Measurements from ENCODE around the gene DMBX1. TPM values are rescaled to one million over a fixed set of nuclear protein-coding genes. Genes with fewer than 3 reads are reported as not detected.

Gene DMBX1
- total RNA-seq, 1 donor from 2014 or later, result not detected

- DNase-seq, result no peak
Measured at GRCh38 chr1:46459315-46459714, 30.3 kb upstream of the DMBX1 start.

GRCh38 chr1:46461017-46461808 is 28.4 kb upstream of the DMBX1 start:
- no peak for DNase-seq

GRCh38 chr1:46461809-46462448 is 27.7 kb upstream of the DMBX1 start:
- no peak for DNase-seq

- no peak for DNase-seq
Measured at GRCh38 chr1:46464013-46464548, 25.6 kb upstream of the DMBX1 start.

- no peak for DNase-seq
Measured at GRCh38 chr1:46464915-46465314, 24.7 kb upstream of the DMBX1 start.

GRCh38 chr1:46465981-46466476 is 23.6 kb upstream of the DMBX1 start:
- DNase-seq, result no peak

GRCh38 chr1:46466477-46467182 is 23.0 kb upstream of the DMBX1 start:
- DNase-seq, result peak; percentile 41

- DNase-seq, result no peak
Measured at GRCh38 chr1:46467183-46467504, 22.5 kb upstream of the DMBX1 start.

GRCh38 chr1:46469881-46470280 is 19.8 kb upstream of the DMBX1 start:
- DNase-seq, result no peak

GRCh38 chr1:46471848-46472492 is 17.7 kb upstream of the DMBX1 start:
- DNase-seq, result no peak

- DNase-seq, result no peak
Measured at GRCh38 chr1:46472498-46473181, 17.0 kb upstream of the DMBX1 start.

GRCh38 chr1:46473991-46474390 is 15.6 kb upstream of the DMBX1 start:
- no peak for DNase-seq

GRCh38 chr1:46474570-46474969 is 15.1 kb upstream of the DMBX1 start:
- no peak for DNase-seq

- no peak for DNase-seq
Measured at GRCh38 chr1:46476673-46477072, 13.0 kb upstream of the DMBX1 start.

GRCh38 chr1:46477153-46477929 is 12.3 kb upstream of the DMBX1 start:
- DNase-seq, result peak; percentile 76

GRCh38 chr1:46478721-46479485 is 10.7 kb upstream of the DMBX1 start:
- DNase-seq, result no peak

- no peak for DNase-seq
Measured at GRCh38 chr1:46479744-46480350, 9.8 kb upstream of the DMBX1 start.

GRCh38 chr1:46480959-46481646 is 8.5 kb upstream of the DMBX1 start:
- DNase-seq, result no peak

GRCh38 chr1:46481961-46482360 is 7.7 kb upstream of the DMBX1 start:
- DNase-seq, result no peak
